Muscle of leg (tissue), 11 donors: ENCODE data around the gene IQCN. TPM values are rescaled to one million over a fixed set of nuclear protein-coding genes. Genes with fewer than 3 reads are reported as not detected.

Experiments
- DNase-seq: peaks from one replicate; pipeline ENCODE4 v3.0.0; 2013
- H3K27ac ChIP-seq: one replicate; pipeline ENCODE4 v1.5.1; 2013; ENCODE audit warnings: mild to moderate bottlenecking, low read length, control low read depth
- H3K27me3 ChIP-seq: one replicate; pipeline ENCODE4 v1.6.1; 2013; ENCODE audit warnings: low read length; ENCODE audit not compliant: control insufficient read depth, insufficient read depth
- H3K36me3 ChIP-seq: one replicate; pipeline ENCODE4 v1.6.1; 2013; ENCODE audit warnings: low read length; ENCODE audit not compliant: control insufficient read depth, insufficient read depth
- H3K4me1 ChIP-seq: one replicate; pipeline ENCODE4 v1.6.1; 2013; ENCODE audit warnings: low read length; ENCODE audit not compliant: control insufficient read depth, insufficient read depth
- H3K4me3 ChIP-seq: one replicate; pipeline ENCODE4 v1.5.1; 2013; ENCODE audit warnings: low read length, control low read depth
- H3K9me3 ChIP-seq: replicated peaks from 2 replicates; pipeline ENCODE4 v1.6.1; 2013; ENCODE audit warnings: low read depth, low read length; ENCODE audit not compliant: control insufficient read depth
- WGBS: methylation state at CpG from one replicate; pipeline ENCODE4 v1.1.5; 2013; ENCODE audit warnings: missing lambda C conversion rate; ENCODE audit not compliant: insufficient coverage; 5-methylcytosine and 5-hydroxymethylcytosine counted together
- polyA plus RNA-seq, 8 donors: library from polyadenylated mRNA; unstranded; fragments of 120-200 nt; gene quantifications; one replicate each; pipeline versions ENCODE4 v1.2.1 to v1.2.3, GENCODE V29; 2013; ENCODE audit warnings: inconsistent platforms in 1 of 8, low replicate concordance in 1 of 8; ENCODE audit not compliant: insufficient read length in 8 of 8, insufficient read depth in 1 of 8
- total RNA-seq: library from RNA; stranded (reverse); fragments of 120-200 nt; gene quantifications from one replicate; pipeline ENCODE4 v1.2.4, GENCODE V29; 2013

Gene IQCN
- total and polyA plus RNA-seq, 9 donors, result 1.5 to 5.9 (median 3.1) TPM

GRCh38 chr19:18280247-18281081 lies 6.2 kb upstream of the IQCN start:
- H3K4me3 ChIP-seq, result peak overlapping the region; percentile 91
- H3K9me3 ChIP-seq, result no peaks in the 10 kb centered on the region
- peak; percentile 88 for DNase-seq
- peak overlapping the region; percentile 98 for H3K27ac ChIP-seq
- H3K27me3 ChIP-seq, result no peaks in the 10 kb centered on the region
- under 1% methylated on average over 104 of the region's 111 CpGs for whole genome bisulfite sequencing
- peaks cover 27% of the 10 kb centered on the region for H3K36me3 ChIP-seq
- H3K4me1 ChIP-seq, result peaks cover 42% of the 10 kb centered on the region

GRCh38 chr19:18279516-18280246 lies 5.4 kb upstream of the IQCN start:
- peak overlapping the region; percentile 98 for H3K27ac ChIP-seq
- peak overlapping the region; percentile 91 for H3K4me3 ChIP-seq
- H3K36me3 ChIP-seq, result peaks cover 28% of the 10 kb centered on the region
- 1% methylated on average over 29 of the region's 55 CpGs for WGBS
- no peaks in the 10 kb centered on the region for H3K9me3 ChIP-seq
- DNase-seq, result peak; percentile 98
- H3K27me3 ChIP-seq, result no peaks in the 10 kb centered on the region
- peaks cover 44% of the 10 kb centered on the region for H3K4me1 ChIP-seq

- no peak for DNase-seq
- Histone ChIP-seq H3K27ac (peak overlapping the region; percentile 98), H3K27me3 (no peaks in the 10 kb centered on the region), H3K36me3 (peaks cover 30% of the 10 kb centered on the region), H3K4me1 (peaks cover 47% of the 10 kb centered on the region), H3K4me3 (peak overlapping the region; percentile 91), H3K9me3 (no peaks in the 10 kb centered on the region)
- WGBS, result 13% methylated on average over 3 of the region's 5 CpGs
Measured at GRCh38 chr19:18279266-18279515, 4.9 kb upstream of the IQCN start.

DNA sequence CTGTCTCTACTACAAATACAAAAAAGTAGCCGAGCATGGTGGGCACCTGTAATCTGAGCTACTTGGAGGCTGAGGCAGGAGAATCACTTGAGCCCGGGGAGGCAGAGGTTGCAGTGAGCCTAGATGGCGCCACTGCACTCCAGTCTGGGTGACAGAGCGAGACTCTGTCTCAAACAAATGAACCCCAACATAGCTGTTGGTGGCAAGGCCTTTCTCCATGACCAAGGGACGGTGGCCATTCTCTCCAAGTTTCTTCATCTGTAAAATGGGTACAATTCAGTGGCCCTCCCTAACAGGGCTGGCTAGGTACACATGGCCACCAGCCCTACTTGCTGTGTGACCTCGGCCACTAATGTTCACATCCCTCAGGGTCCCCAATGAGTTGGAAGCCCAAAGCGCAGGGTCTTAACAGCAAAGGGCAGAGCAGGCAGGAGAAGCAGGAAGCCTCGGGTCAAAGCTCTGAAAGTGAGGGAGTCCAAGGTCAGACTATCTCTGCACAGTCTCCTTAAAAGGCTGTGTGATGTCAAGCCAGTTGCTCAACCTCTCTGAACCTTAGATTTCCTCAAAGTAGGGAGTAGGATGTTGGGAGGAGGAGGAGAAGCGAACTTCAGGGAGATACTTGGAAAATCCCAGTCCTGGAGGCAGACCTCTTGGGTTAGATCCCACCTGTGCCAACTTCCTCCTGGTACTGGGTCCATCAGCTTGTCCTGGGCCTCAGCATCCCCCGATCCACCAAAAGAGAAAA lies 4.4 kb upstream of the IQCN start:
- H3K4me3 ChIP-seq, result peak overlapping the region; percentile 91
- peaks cover 35% of the 10 kb centered on the region for H3K36me3 ChIP-seq
- peaks cover 47% of the 10 kb centered on the region for H3K4me1 ChIP-seq
- 54% methylated on average over 8 of the region's 10 CpGs for WGBS
- H3K27ac ChIP-seq, result peak overlapping the region; percentile 98
- peak; percentile 75 for DNase-seq
- H3K27me3 ChIP-seq, result no peaks in the 10 kb centered on the region
- no peaks in the 10 kb centered on the region for H3K9me3 ChIP-seq

- 8% methylated on average over 7 of the region's 13 CpGs for WGBS
- Histone ChIP-seq H3K27me3 (no peaks in the 10 kb centered on the region), H3K4me3 (peak overlapping the region; percentile 1), H3K9me3 (no peaks in the 10 kb centered on the region), H3K36me3 (peaks cover 38% of the 10 kb centered on the region), H3K4me1 (peaks cover 35% of the 10 kb centered on the region), H3K27ac (peak overlapping the region; percentile 59)
- DNase-seq, result peak; percentile 95
Measured at GRCh38 chr19:18274781-18275356, 617 bp upstream of the IQCN start.

GRCh38 chr19:18273561-18274218 lies 562 bp downstream of the IQCN start:
- Histone ChIP-seq H3K36me3 (peaks cover 36% of the 10 kb centered on the region), H3K27ac (no peak overlapping the region), H3K4me1 (peaks cover 31% of the 10 kb centered on the region), H3K4me3 (no peak overlapping the region), H3K27me3 (no peaks in the 10 kb centered on the region), H3K9me3 (no peaks in the 10 kb centered on the region)
- DNase-seq, result peak; percentile 66
- WGBS, result 95% methylated on average over 7 of the region's 13 CpGs

DNA sequence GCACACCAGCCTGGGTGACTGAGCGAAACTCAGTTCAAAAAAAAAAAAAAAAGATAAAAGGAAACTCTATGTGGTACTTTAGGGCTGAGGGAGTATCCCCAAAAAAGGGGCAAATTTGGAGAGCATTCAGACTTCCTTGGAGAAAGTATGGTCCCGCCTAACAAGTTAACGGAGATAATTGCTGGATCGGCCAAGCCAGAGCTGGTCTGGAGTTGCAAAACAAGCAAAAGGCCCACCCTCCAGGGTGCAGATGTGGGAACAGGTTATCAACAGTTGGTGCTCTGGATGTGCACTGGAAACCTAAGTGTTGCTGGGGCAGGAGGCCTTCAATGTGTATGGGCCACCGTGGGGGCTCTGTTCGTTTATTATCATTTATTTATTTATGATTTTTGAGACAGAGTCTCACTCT lies 2.8 kb downstream of the IQCN start:
- H3K4me1 ChIP-seq, result peaks cover 22% of the 10 kb centered on the region
- 100% methylated on average over 1 of the region's 6 CpGs for WGBS
- H3K36me3 ChIP-seq, result peaks cover 45% of the 10 kb centered on the region
- peak; percentile 83 for DNase-seq
- H3K27ac ChIP-seq, result no peak overlapping the region
- no peaks in the 10 kb centered on the region for H3K9me3 ChIP-seq
- no peak overlapping the region for H3K4me3 ChIP-seq
- no peaks in the 10 kb centered on the region for H3K27me3 ChIP-seq

DNA sequence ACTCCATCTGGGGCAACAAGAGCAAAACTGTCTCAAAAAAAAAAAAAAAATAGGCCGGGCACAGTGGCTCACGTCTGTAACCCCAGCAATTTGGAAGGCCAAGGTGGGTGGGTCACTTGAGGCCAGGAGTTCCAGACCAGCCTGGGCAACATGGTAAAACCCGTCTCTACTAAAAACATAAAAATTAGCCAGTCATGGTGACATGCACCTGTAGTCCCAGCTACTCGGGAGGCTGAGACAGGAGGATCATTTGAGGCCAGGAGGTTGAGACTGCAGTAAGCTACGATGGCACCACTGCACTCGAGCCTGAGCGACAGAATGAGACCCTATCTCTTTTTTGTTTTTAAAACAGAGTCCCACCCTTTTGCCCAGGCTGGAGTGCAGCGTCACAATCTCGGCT lies 3.9 kb downstream of the IQCN start:
- WGBS, result 97% methylated on average over 4 of the region's 9 CpGs
- Histone ChIP-seq H3K27ac (no peak overlapping the region), H3K4me3 (no peak overlapping the region), H3K36me3 (peaks cover 46% of the 10 kb centered on the region), H3K4me1 (peaks cover 11% of the 10 kb centered on the region), H3K27me3 (no peaks in the 10 kb centered on the region), H3K9me3 (no peaks in the 10 kb centered on the region)
- DNase-seq, result no peak

DNA sequence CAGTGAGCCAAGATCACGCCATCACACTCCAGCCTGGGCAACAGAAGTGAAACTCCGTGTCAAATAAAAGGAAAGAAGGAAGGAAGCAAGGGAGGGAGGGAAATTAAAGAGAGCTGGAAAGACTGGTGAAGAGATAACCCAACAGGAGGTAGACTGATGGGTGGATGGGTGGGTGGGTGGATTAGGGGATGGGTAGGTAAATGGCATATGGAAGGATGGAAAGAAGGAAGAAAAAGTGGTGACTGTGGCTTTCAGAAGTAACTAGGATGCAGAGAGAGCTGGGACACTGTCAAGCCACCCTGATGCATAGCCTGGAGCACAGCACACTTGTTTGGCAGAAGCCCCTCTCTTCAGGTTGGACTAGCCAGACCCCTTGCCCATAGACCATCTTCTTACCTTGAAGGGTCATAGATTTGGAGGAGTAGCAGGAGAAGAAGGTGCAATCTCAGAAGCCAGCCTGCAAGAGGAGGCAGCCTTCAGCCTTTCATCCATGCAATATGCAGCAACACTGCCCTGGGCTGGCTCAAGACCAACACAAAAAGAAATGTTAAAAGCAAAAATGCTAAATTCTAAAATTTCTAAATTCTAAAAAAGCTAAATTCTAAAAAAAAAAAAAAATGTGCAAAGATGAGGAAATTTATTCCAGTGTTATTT lies 5.1 kb downstream of the IQCN start:
- peaks cover 54% of the 10 kb centered on the region for H3K36me3 ChIP-seq
- H3K4me1 ChIP-seq, result peaks cover under 1% of the 10 kb centered on the region
- DNase-seq, result peak; percentile 58
- WGBS, result 62% methylated on average over 2 of the region's 2 CpGs
- no peaks in the 10 kb centered on the region for H3K9me3 ChIP-seq
- H3K27me3 ChIP-seq, result no peaks in the 10 kb centered on the region
- H3K27ac ChIP-seq, result no peak overlapping the region
- H3K4me3 ChIP-seq, result no peak overlapping the region
